ENCODE data around the gene HDAC11. TPM values are rescaled to one million over a fixed set of nuclear protein-coding genes. Genes with fewer than 3 reads are reported as not detected.

The HDAC11 gene
- total and polyA plus RNA-seq, 4 donors = 2.5 to 9.0 (median 3.2) TPM

GRCh38 chr3:13491206-13491974, 11.3 kb downstream of the HDAC11 start (continued):
- no peak for TF ChIP-seq SP1 (IDR thresholded peaks at IDR 0.05)
- TF ChIP-seq FOXA1 (IDR thresholded peaks at IDR 0.05) = no peak
- no peak for TF ChIP-seq HNF4G (IDR thresholded peaks at IDR 0.05)

DNA sequence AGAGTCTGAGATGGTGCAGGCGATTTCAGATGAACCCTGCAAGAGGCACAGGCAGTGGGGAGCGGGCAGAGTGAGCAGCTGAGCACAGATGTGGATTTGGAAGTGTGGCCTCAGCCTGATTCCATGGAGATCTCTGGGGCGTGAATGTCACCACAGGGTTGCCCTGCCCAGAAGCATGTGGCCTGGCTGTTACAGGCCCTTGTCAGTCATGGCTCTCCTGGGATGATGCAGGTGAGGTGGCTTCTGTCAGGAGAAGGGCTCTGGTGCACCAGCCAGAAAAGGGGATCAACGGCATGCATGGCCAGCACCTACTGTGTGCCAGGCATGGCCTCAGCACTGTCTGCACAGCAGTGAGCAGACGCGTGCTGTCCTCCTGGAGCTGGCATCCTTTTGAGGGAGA, 11.9 kb downstream of the HDAC11 start:
- Histone ChIP-seq H3K9ac (ENCODE audit: low read depth in 1 of 2, low read length in 2 of 2) (no peak overlapping the region), H3K36me3 (ENCODE audit: control insufficient read depth in 4 of 4, insufficient read depth in 3 of 4, low read depth in 1 of 4, low read length in 3 of 4) (no peaks in the 10 kb centered on the region), H3K27ac (ENCODE audit: low read depth in 1 of 2, low read length in 2 of 2) (no peak overlapping the region), H3K4me1 (ENCODE audit: control insufficient read depth in 4 of 4, insufficient read depth in 4 of 4, low read length in 3 of 4) (peaks cover 0 to 4% (median 2%) of the 10 kb centered on the region in 4 donors), H3K9me3 (ENCODE audit: control insufficient read depth in 4 of 4, low read length in 3 of 4) (no peaks in the 10 kb centered on the region), H3K4me3 (ENCODE audit: low read depth in 1 of 3, low read length in 3 of 3) (no peak overlapping the region), H3K27me3 (ENCODE audit: control insufficient read depth in 4 of 4, insufficient read depth in 4 of 4, low read length in 3 of 4) (no peaks in the 10 kb centered on the region)
- TF ChIP-seq FOXA1 (IDR thresholded peaks at IDR 0.05) = no peak
- TF ChIP-seq FOXA2 (IDR thresholded peaks at IDR 0.05) = no peak
- no peak for TF ChIP-seq EGR1 (IDR thresholded peaks at IDR 0.05; ENCODE audit: low read depth in 2 of 2)
- no peak for TF ChIP-seq RAD21 (IDR thresholded peaks at IDR 0.05)
- TF ChIP-seq, protein P1, sequence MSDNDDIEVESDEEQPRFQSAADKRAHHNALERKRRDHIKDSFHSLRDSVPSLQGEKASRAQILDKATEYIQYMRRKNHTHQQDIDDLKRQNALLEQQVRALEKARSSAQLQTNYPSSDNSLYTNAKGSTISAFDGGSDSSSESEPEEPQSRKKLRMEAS (IDR thresholded peaks at IDR 0.05) = no peak
- no peak for TF ChIP-seq HNF4G (IDR thresholded peaks at IDR 0.05)
- no peak for TF ChIP-seq YY1 (IDR thresholded peaks at IDR 0.05)
- TF ChIP-seq JUND (IDR thresholded peaks at IDR 0.05) = no peak
- WGBS = 92% methylated on average over 6 of the region's 6 CpGs
- no peak for DNase-seq (ENCODE audit: low spot score)

DNA sequence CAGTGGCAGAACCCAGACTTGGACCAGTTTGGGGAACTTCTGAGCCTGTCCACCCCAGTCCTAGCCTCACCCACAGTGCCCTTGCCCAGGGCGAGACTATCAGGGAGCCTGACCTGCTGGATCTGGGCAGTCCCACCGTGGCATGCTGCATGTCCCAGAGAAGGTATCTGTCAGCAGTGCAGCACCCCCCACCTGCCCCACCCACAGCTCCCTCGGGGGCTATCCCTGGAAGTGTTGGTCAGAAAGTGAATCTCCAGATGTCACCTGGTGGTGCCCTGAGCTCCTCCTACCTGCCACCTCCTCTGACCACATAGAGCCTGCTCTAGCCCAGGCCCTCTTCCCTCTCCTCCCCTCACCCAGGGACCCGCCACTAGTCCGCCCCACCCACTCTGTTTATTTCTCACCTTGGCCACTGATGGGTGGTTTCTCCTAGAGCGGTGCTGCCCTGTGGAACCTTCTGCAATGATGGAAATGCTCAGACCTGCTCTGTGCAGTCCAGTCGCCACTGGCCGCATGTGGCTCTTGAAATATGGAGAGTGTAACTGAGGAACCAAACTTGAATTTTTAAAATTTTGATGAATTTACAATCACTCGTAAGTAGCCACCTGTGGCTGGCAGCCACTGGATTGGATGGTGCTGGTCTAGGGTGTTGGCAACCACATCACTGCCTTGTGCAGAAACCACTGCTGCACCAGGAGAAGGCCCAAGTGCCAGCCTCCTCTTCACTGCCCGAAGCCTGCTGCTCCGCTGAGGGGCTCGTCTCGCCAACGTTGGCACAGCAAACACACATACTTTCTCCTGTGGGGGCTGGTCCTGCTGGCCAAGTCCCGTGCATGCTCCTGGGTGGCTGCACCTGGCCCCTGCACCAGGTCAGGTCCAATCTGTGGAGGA, 13.1 kb downstream of the HDAC11 start:
- Histone ChIP-seq H3K9ac (ENCODE audit: low read depth in 1 of 2, low read length in 2 of 2) (no peak overlapping the region), H3K27ac (ENCODE audit: low read depth in 1 of 2, low read length in 2 of 2) (no peak overlapping the region), H3K4me1 (ENCODE audit: control insufficient read depth in 4 of 4, insufficient read depth in 4 of 4, low read length in 3 of 4) (peaks cover 0 to 4% (median 2%) of the 10 kb centered on the region in 4 donors), H3K27me3 (ENCODE audit: control insufficient read depth in 4 of 4, insufficient read depth in 4 of 4, low read length in 3 of 4) (no peaks in the 10 kb centered on the region), H3K36me3 (ENCODE audit: control insufficient read depth in 4 of 4, insufficient read depth in 3 of 4, low read depth in 1 of 4, low read length in 3 of 4) (no peaks in the 10 kb centered on the region), H3K4me3 (ENCODE audit: low read depth in 1 of 3, low read length in 3 of 3) (no peak overlapping the region), H3K9me3 (ENCODE audit: control insufficient read depth in 4 of 4, low read length in 3 of 4) (no peaks in the 10 kb centered on the region)
- 92% methylated on average over 15 of the region's 15 CpGs for WGBS
- TF ChIP-seq RAD21 (IDR thresholded peaks at IDR 0.05) = no peak
- no peak for TF ChIP-seq JUND (IDR thresholded peaks at IDR 0.05)
- no peak for TF ChIP-seq SP1 (IDR thresholded peaks at IDR 0.05)
- no peak for TF ChIP-seq GABPA (IDR thresholded peaks at IDR 0.05 in 1 of 2, conservative IDR thresholded peaks at IDR 0.05 in 1 of 2)
- TF ChIP-seq REST (IDR thresholded peaks at IDR 0.05) = no peak
- TF ChIP-seq FOXA2 (IDR thresholded peaks at IDR 0.05) = no peak
- TF ChIP-seq EGR1 (IDR thresholded peaks at IDR 0.05; ENCODE audit: low read depth in 2 of 2) = no peak
- no peak for TF ChIP-seq RXRA (IDR thresholded peaks at IDR 0.05)
- TF ChIP-seq HNF4G (IDR thresholded peaks at IDR 0.05) = no peak
- TF ChIP-seq, protein P2, sequence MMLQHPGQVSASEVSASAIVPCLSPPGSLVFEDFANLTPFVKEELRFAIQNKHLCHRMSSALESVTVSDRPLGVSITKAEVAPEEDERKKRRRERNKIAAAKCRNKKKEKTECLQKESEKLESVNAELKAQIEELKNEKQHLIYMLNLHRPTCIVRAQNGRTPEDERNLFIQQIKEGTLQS (IDR thresholded peaks at IDR 0.05) = no peak
- TF ChIP-seq, protein P3, sequence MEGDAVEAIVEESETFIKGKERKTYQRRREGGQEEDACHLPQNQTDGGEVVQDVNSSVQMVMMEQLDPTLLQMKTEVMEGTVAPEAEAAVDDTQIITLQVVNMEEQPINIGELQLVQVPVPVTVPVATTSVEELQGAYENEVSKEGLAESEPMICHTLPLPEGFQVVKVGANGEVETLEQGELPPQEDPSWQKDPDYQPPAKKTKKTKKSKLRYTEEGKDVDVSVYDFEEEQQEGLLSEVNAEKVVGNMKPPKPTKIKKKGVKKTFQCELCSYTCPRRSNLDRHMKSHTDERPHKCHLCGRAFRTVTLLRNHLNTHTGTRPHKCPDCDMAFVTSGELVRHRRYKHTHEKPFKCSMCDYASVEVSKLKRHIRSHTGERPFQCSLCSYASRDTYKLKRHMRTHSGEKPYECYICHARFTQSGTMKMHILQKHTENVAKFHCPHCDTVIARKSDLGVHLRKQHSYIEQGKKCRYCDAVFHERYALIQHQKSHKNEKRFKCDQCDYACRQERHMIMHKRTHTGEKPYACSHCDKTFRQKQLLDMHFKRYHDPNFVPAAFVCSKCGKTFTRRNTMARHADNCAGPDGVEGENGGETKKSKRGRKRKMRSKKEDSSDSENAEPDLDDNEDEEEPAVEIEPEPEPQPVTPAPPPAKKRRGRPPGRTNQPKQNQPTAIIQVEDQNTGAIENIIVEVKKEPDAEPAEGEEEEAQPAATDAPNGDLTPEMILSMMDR (IDR thresholded peaks at IDR 0.05; ENCODE audit: low read depth, low read length, missing input control) = no peak
- no peak for TF ChIP-seq YY1 (IDR thresholded peaks at IDR 0.05)
- TF ChIP-seq NR2F2 (IDR thresholded peaks at IDR 0.05) = no peak
- TF ChIP-seq, protein P1 (IDR thresholded peaks at IDR 0.05) = no peak
- no peak for TF ChIP-seq TAF1 (conservative IDR thresholded peaks at IDR 0.05)
- no peak for TF ChIP-seq HNF4A (conservative IDR thresholded peaks at IDR 0.05)
- TF ChIP-seq FOXA1 (IDR thresholded peaks at IDR 0.05) = no peak
- TF ChIP-seq, protein P4, sequence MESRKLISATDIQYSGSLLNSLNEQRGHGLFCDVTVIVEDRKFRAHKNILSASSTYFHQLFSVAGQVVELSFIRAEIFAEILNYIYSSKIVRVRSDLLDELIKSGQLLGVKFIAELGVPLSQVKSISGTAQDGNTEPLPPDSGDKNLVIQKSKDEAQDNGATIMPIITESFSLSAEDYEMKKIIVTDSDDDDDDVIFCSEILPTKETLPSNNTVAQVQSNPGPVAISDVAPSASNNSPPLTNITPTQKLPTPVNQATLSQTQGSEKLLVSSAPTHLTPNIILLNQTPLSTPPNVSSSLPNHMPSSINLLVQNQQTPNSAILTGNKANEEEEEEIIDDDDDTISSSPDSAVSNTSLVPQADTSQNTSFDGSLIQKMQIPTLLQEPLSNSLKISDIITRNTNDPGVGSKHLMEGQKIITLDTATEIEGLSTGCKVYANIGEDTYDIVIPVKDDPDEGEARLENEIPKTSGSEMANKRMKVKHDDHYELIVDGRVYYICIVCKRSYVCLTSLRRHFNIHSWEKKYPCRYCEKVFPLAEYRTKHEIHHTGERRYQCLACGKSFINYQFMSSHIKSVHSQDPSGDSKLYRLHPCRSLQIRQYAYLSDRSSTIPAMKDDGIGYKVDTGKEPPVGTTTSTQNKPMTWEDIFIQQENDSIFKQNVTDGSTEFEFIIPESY (IDR thresholded peaks at IDR 0.05) = no peak
- no peak for DNase-seq (ENCODE audit: low spot score)
